OCI-LY7 (cell line): ENCODE results near the gene ABHD15. TPM values are rescaled to one million over a fixed set of nuclear protein-coding genes. Genes with fewer than 3 reads are reported as not detected.

Experiments used
- BruUV-seq: library from RNA; stranded (reverse); fragments of 400-500 nt; replicated peaks from 2 replicates; lab custom pipeline; 2021; lab: Mats Ljungman, UMichigan
- CTCF ChIA-PET: fragments of 300-600 bp; sonication (Branson Sonifier 250); formaldehyde crosslinking; loops from one replicate; lab custom pipeline; 2022; ENCODE audit warnings: antibody characterized with exemption; ENCODE audit not compliant: unreplicated experiment; lab: Charles Lee
- POLR2A ChIA-PET: fragments of 300-600 bp; sonication (Branson Sonifier 250); formaldehyde crosslinking; loops from one replicate; lab custom pipeline; 2022; ENCODE audit warnings: antibody characterized with exemption; lab: Charles Lee
- DNase-seq: peaks from one replicate; pipeline ENCODE4 v3.0.0-alpha.2; 2015; ENCODE audit warnings: low spot score
- H2AFZ ChIP-seq: fragments of 200-600 bp; sonication (generic), shearing (Covaris generic); 2 replicates; pipeline ENCODE4 v1.6.1; 2014; ENCODE audit warnings: mild to moderate bottlenecking, antibody characterized with exemption, low read length, moderate library complexity
- H3K27ac ChIP-seq: fragments of 200-600 bp; sonication (generic); 2 replicates; pipeline ENCODE4 v1.5.1; 2014; ENCODE audit warnings: mixed run types, low read depth, mild to moderate bottlenecking, moderate library complexity, low read length, inconsistent platforms; ENCODE audit not compliant: poor library complexity, severe bottlenecking
- H3K36me3 ChIP-seq: fragments of 200-600 bp; sonication (generic); 2 replicates; pipeline ENCODE4 v1.6.1; 2014; ENCODE audit warnings: mild to moderate bottlenecking, antibody characterized with exemption, low read length, moderate library complexity, mixed read lengths; ENCODE audit not compliant: insufficient read depth
- H3K4me1 ChIP-seq: fragments of 200-600 bp; sonication (generic); 2 replicates; pipeline ENCODE4 v1.5.1; 2014; ENCODE audit warnings: mild to moderate bottlenecking, low read length; ENCODE audit not compliant: insufficient read depth, poor library complexity, severe bottlenecking
- H3K4me2 ChIP-seq: fragments of 200-600 bp; sonication (generic); 2 replicates; pipeline ENCODE4 v1.6.1; 2014; ENCODE audit warnings: mild to moderate bottlenecking, low read length
- H3K4me3 ChIP-seq: fragments of 200-600 bp; sonication (generic); 2 replicates; pipeline ENCODE4 v1.5.1; 2014; ENCODE audit warnings: mild to moderate bottlenecking, low read depth, low read length; ENCODE audit not compliant: poor library complexity, severe bottlenecking
- H3K79me2 ChIP-seq: fragments of 200-600 bp; sonication (generic); 2 replicates; pipeline ENCODE4 v1.6.1; 2016; ENCODE audit warnings: low read depth, mild to moderate bottlenecking, low read length, moderate library complexity, mixed read lengths; ENCODE audit not compliant: insufficient read depth
- H3K9me2 ChIP-seq: fragments of 200-600 bp; sonication (generic); 2 replicates; pipeline ENCODE4 v1.6.1; 2016; ENCODE audit warnings: mild to moderate bottlenecking, low read length, mixed read lengths; ENCODE audit not compliant: insufficient read depth
- H3K9me3 ChIP-seq: fragments of 200-600 bp; sonication (generic); 2 replicates; pipeline ENCODE4 v1.6.1; 2014; ENCODE audit warnings: mild to moderate bottlenecking, mixed run types, low read length, mixed read lengths
- H4K20me1 ChIP-seq: fragments of 200-600 bp; sonication (generic); 2 replicates; pipeline ENCODE4 v1.6.1; 2014; ENCODE audit warnings: mild to moderate bottlenecking, antibody characterized with exemption, low read length, moderate library complexity, mixed read lengths; ENCODE audit not compliant: insufficient read depth
- EZH2phosphoT487 ChIP-seq: fragments of 200-600 bp; sonication (generic); IDR thresholded peaks from 2 replicates; pipeline ENCODE4 v1.6.1; 2018; ENCODE audit warnings: low read depth, borderline replicate concordance, mild to moderate bottlenecking, mixed run types, antibody characterized with exemption, low read length, moderate library complexity, mixed read lengths
- intact Hi-C: fragments of 100-400 bp; cut with micrococcal nuclease; formaldehyde crosslinking; loops from one replicate; pipeline ENCODE4 v1.10.0; 2022; ENCODE audit not compliant: unreplicated experiment
- total RNA-seq, 2 experiments: library from RNA; depleted of rRNA in 1 of 2; stranded (reverse); fragments of >200 nt in 1 of 2; shearing (Covaris generic) in 1 of 2; gene quantifications; 2 replicates each; pipeline ENCODE4 v1.2.3, GENCODE V29; 2014 to 2022
- TF ChIP-seq, protein P1 (sequence below): fragments of 200-600 bp; sonication (generic); conservative IDR thresholded peaks from 2 replicates; pipeline ENCODE4 v1.5.1; 2014; ENCODE audit warnings: mild to moderate bottlenecking, antibody characterized with exemption, low read length, moderate library complexity, mixed read lengths

ABHD15 gene
- total RNA-seq, 2 experiments from 2014 or later, result 8.5 to 15.3 TPM

DNA sequence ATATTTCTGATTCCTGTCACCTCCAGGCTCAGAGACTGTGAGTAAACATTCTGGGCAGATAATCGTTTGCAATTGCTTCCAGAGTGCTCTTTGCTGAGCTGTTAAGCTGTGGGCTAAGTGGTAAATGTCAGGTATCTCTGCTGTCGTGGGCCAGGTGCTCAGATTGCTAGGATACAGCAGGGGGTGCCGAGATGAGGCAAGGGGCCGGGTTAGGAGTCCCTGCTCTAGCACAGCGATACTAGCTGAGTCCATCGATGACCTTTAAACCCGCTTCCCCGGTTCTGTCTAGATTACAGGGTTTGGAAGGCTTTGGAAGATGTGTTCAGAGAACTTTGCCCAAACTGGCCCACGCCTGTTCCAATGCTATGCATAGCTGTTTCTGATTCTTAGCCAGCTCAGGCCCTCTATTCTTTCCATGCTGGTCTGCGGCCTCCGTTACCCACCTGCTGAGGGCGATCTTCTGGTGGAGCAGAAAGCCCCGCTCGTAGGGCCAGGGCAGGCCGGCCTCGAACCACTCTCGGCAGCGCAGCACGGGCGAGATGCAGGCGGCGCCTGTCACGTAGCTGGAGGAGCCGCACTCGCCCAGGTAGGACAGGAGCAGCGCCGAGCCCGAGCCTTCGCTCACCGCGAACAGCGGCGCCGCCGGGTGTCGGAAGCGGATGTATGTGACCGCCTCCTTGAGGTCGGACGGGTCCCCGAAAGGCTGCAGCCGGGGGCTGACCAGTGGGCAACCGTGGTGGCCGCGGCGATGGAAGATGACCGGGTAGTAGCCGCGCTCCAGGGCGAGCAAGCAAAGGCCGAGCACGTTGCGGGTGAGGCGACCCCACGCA, 979 bp downstream of the ABHD15 start:
- Histone ChIP-seq H3K4me2 (peak overlapping the region; percentile 98), H3K9me2 (no peaks in the 10 kb centered on the region), H3K4me3 (peak overlapping the region; percentile 72), H3K4me1 (peaks cover 46% of the 10 kb centered on the region), H3K9me3 (no peaks in the 10 kb centered on the region), H2AFZ (no peak overlapping the region), H3K36me3 (no peaks in the 10 kb centered on the region), H3K79me2 (no peaks in the 10 kb centered on the region), H4K20me1 (no peaks in the 10 kb centered on the region), H3K27ac (no peak overlapping the region)
- ChIA-PET CTCF (no interaction called here), POLR2A (interaction anchor here (0.6 to 1.2 kb wide), 2 partner anchors 87 to 1527 kb away, joined by 3 to 4 read pairs; no protein-coding TSS in a partner anchor)
- intact Hi-C loops, result loop anchor here (10.0 kb wide), 2 partner anchors 191 to 421 kb away; no protein-coding TSS in a partner anchor
- BruUV-seq, result no TSS peak
- DNase-seq, result peak; percentile 57
- no peak for TF ChIP-seq EZH2phosphoT487
- TF ChIP-seq, protein P1, sequence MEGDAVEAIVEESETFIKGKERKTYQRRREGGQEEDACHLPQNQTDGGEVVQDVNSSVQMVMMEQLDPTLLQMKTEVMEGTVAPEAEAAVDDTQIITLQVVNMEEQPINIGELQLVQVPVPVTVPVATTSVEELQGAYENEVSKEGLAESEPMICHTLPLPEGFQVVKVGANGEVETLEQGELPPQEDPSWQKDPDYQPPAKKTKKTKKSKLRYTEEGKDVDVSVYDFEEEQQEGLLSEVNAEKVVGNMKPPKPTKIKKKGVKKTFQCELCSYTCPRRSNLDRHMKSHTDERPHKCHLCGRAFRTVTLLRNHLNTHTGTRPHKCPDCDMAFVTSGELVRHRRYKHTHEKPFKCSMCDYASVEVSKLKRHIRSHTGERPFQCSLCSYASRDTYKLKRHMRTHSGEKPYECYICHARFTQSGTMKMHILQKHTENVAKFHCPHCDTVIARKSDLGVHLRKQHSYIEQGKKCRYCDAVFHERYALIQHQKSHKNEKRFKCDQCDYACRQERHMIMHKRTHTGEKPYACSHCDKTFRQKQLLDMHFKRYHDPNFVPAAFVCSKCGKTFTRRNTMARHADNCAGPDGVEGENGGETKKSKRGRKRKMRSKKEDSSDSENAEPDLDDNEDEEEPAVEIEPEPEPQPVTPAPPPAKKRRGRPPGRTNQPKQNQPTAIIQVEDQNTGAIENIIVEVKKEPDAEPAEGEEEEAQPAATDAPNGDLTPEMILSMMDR, result peak; percentile 66

DNA sequence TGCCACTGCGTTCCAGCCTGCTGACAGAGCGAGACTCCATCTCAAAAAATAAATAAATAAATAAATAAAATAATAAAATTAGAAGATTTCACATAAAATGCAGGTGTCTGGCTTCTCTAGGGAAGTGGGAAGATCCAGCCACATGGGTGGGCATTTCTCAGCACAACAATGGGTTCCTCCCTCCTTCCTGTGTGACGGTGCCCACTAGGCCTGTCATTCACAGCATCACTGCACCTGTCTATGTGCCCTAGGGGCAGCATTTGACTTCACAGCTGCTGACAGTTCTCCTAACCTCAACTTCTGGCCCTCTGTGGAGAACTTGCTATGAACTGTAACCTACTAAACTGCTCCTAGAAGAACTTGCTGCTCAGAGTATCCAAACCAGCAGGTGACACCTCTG, 3.0 kb downstream of the ABHD15 start:
- Histone ChIP-seq H2AFZ (no peak overlapping the region), H4K20me1 (no peaks in the 10 kb centered on the region), H3K9me3 (no peaks in the 10 kb centered on the region), H3K36me3 (no peaks in the 10 kb centered on the region), H3K9me2 (no peaks in the 10 kb centered on the region), H3K4me3 (no peak overlapping the region), H3K27ac (no peak overlapping the region), H3K79me2 (no peaks in the 10 kb centered on the region), H3K4me2 (no peak overlapping the region), H3K4me1 (peaks cover 61% of the 10 kb centered on the region)
- POLR2A ChIA-PET, result no interaction called here
- intact Hi-C loops, result loop anchor here (10.0 kb wide), 2 partner anchors 189 to 419 kb away; no protein-coding TSS in a partner anchor
- peak; percentile 72 for DNase-seq
- TF ChIP-seq, protein P1, result no peak
- no peak for TF ChIP-seq EZH2phosphoT487
- BruUV-seq, result no TSS peak
- CTCF ChIA-PET, result no interaction called here

DNA sequence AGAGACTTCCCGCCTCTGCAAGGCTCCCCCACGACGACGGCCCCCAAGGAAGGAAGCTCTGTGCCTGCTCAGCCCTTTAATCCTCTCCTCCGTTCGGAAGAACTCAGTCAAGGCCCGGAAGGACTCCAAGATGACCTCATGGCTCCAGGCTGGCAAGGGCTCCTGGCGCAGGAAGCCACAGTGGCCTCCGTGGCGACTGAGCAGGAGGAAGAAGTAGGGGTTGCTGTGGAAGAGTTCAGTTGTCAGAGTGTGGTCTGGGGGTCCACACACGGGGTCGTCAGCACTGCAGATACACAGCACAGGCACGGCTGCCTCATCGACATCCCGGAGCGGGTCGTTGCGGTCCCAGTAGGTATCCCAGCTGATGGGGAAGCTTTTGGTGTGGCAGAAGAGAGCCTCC, 4.2 kb downstream of the ABHD15 start:
- intact Hi-C loops, result loop anchor here (10.0 kb wide), 2 partner anchors 188 to 418 kb away; no protein-coding TSS in a partner anchor
- Histone ChIP-seq H4K20me1 (no peaks in the 10 kb centered on the region), H3K4me1 (peaks cover 64% of the 10 kb centered on the region), H3K79me2 (no peaks in the 10 kb centered on the region), H3K9me2 (no peaks in the 10 kb centered on the region), H3K9me3 (no peaks in the 10 kb centered on the region), H3K36me3 (no peaks in the 10 kb centered on the region), H2AFZ (no peak overlapping the region), H3K4me2 (no peak overlapping the region), H3K27ac (no peak overlapping the region), H3K4me3 (no peak overlapping the region)
- ChIA-PET POLR2A (no interaction called here), CTCF (no interaction called here)
- no peak for DNase-seq
- TF ChIP-seq EZH2phosphoT487, result no peak
- TF ChIP-seq, protein P1, result no peak
- no TSS peak for BruUV-seq
